ENCODE data around the gene TRPT1.

The TRPT1 gene

GRCh38 chr11:64259533-64260067 lies 33.6 kb upstream of the TRPT1 start:
- peak overlapping the region; percentile 89 for H3K27ac Mint-ChIP-seq

GRCh38 chr11:64258946-64259532 lies 33.1 kb upstream of the TRPT1 start:
- Mint-ChIP-seq H3K27ac (peak overlapping the region; percentile 89), H3K4me1 (peaks cover 25% of the 10 kb centered on the region), H3K4me3 (no peak overlapping the region), H3K27me3 (ENCODE audit: low read depth, poor library complexity) (peaks cover 2% of the 10 kb centered on the region), H3K9me3 (no peaks in the 10 kb centered on the region), H3K36me3 (ENCODE audit: low read depth) (peaks cover 21% of the 10 kb centered on the region)
- TF ChIP-seq CTCF (IDR thresholded peaks at IDR 0.05) = no peak
- no peak for DNase-seq

More at GRCh38 chr11:64259533-64260067, 33.6 kb upstream of the TRPT1 start:
- Mint-ChIP-seq H3K4me1 (peaks cover 30% of the 10 kb centered on the region), H3K27me3 (ENCODE audit: low read depth, poor library complexity) (peaks cover 2% of the 10 kb centered on the region), H3K9me3 (no peaks in the 10 kb centered on the region), H3K36me3 (ENCODE audit: low read depth) (peaks cover 21% of the 10 kb centered on the region), H3K4me3 (no peak overlapping the region)
- no peak for DNase-seq
- TF ChIP-seq CTCF (IDR thresholded peaks at IDR 0.05) = no peak

DNA sequence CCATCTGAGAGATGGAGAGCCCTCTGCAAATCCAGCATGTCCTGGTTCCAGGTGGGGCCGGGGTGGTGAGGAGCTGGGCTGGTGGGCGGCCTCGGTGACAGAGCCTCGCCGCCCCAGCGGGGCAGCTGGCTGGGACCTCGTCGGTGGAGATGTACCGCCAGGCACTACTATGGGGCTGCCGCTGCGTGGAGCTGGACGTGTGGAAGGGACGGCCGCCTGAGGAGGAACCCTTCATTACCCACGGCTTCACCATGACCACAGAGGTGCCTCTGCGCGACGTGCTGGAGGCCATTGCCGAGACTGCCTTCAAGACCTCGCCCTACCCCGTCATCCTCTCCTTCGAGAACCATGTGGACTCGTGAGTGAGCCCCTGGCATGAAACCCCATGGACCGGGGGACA lies 32.4 kb upstream of the TRPT1 start:
- H3K9me3 Mint-ChIP-seq = no peaks in the 10 kb centered on the region
- TF ChIP-seq CTCF (IDR thresholded peaks at IDR 0.05) = no peak
- H3K4me3 Mint-ChIP-seq = no peak overlapping the region
- peaks cover 2% of the 10 kb centered on the region for H3K27me3 Mint-ChIP-seq (ENCODE audit: low read depth, poor library complexity)
- H3K27ac Mint-ChIP-seq = no peak overlapping the region
- peaks cover 26% of the 10 kb centered on the region for H3K4me1 Mint-ChIP-seq
- peaks cover 21% of the 10 kb centered on the region for H3K36me3 Mint-ChIP-seq (ENCODE audit: low read depth)
- DNase-seq = no peak

DNA sequence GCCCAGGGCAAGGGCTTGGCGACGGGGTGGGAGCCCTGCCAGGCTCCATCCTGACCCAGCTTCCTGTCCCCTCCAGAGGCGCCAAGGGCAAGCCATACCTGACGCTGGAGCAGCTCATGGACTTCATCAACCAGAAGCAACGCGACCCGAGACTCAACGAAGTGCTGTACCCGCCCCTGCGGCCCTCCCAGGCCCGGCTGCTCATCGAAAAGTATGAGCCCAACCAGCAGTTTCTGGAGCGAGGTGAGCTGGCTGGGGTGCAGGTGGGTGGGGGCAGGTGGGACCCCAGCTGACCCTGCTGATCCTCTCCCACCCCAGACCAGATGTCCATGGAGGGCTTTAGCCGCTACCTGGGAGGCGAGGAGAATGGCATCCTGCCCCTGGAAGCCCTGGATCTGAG lies 30.3 kb upstream of the TRPT1 start:
- H3K36me3 Mint-ChIP-seq (ENCODE audit: low read depth) = peaks cover 17% of the 10 kb centered on the region
- no peak overlapping the region for H3K27ac Mint-ChIP-seq
- H3K4me1 Mint-ChIP-seq = peaks cover 31% of the 10 kb centered on the region
- no peak for DNase-seq
- TF ChIP-seq CTCF (IDR thresholded peaks at IDR 0.05) = no peak
- H3K9me3 Mint-ChIP-seq = no peaks in the 10 kb centered on the region
- H3K27me3 Mint-ChIP-seq (ENCODE audit: low read depth, poor library complexity) = peaks cover 2% of the 10 kb centered on the region
- no peak overlapping the region for H3K4me3 Mint-ChIP-seq

- H3K27ac Mint-ChIP-seq = no peak overlapping the region
- H3K27me3 Mint-ChIP-seq (ENCODE audit: low read depth, poor library complexity) = peaks cover 2% of the 10 kb centered on the region
- H3K36me3 Mint-ChIP-seq (ENCODE audit: low read depth) = peaks cover 17% of the 10 kb centered on the region
- no peaks in the 10 kb centered on the region for H3K9me3 Mint-ChIP-seq
- peaks cover 31% of the 10 kb centered on the region for H3K4me1 Mint-ChIP-seq
- H3K4me3 Mint-ChIP-seq = no peak overlapping the region
- no peak for DNase-seq
- no peak for TF ChIP-seq CTCF (IDR thresholded peaks at IDR 0.05)
Measured at GRCh38 chr11:64255135-64256128, 29.4 kb upstream of the TRPT1 start.
